K562 (cell line): Measurements from ENCODE around the gene HIF1A. TPM values are rescaled to one million over a fixed set of nuclear protein-coding genes. Genes with fewer than 3 reads are reported as not detected.

ENCODE experiments used
- ATF7 ChIP-seq: fragments of 450-650 bp; IDR thresholded peaks from 2 replicates; pipeline ENCODE4 v1.7.1; 2014; ENCODE audit warnings: mild to moderate bottlenecking, moderate library complexity
- BRD4 ChIP-seq: fragments of 200-600 bp; sonication (generic); IDR thresholded peaks from 2 replicates; pipeline ENCODE4 v1.6.1; 2017; ENCODE audit warnings: inconsistent platforms
- FOXK2 ChIP-seq, 2 experiments: fragments of 450-650 bp; IDR thresholded peaks in 1 of 2; conservative IDR thresholded peaks in 1 of 2; 2 replicates each; pipeline ENCODE4 v1.6.1; 2016; ENCODE audit warnings: low read depth in 2 of 2, mild to moderate bottlenecking in 1 of 2
- GTF2F1 ChIP-seq: IDR thresholded peaks from 2 replicates; pipeline ENCODE4 v1.6.1; 2011; ENCODE audit warnings: low read depth, low read length, improper control_type of control experiment
- KDM2B ChIP-seq: fragments of 250-450 bp; sonication (Bioruptor Pico); IDR thresholded peaks from 2 replicates; pipeline ENCODE4 v1.8.0; 2021; ENCODE audit warnings: mild to moderate bottlenecking, moderate library complexity
- NCOA4 ChIP-seq: fragments of 450-650 bp; IDR thresholded peaks from 2 replicates; pipeline ENCODE4 v1.6.1; 2018; ENCODE audit warnings: mild to moderate bottlenecking; ENCODE audit not compliant: partially characterized antibody
- ZBTB7A ChIP-seq: IDR thresholded peaks from 2 replicates; pipeline ENCODE4 v1.6.1; 2011; ENCODE audit warnings: low read depth, mild to moderate bottlenecking, low read length, moderate library complexity, borderline replicate concordance; ENCODE audit not compliant: control insufficient read depth
- ZNF609 ChIP-seq: sonication (generic); formaldehyde crosslinking; IDR thresholded peaks from 2 replicates; pipeline ENCODE4 v1.8.1; 2023; ENCODE audit warnings: missing genetic modification reagents, mild to moderate bottlenecking, borderline replicate concordance
- ZNF76 ChIP-seq: fragments of 250-450 bp; sonication (Bioruptor Pico); IDR thresholded peaks from 2 replicates; pipeline ENCODE4 v1.4.0; 2020; ENCODE audit warnings: mild to moderate bottlenecking, moderate library complexity, borderline replicate concordance
- ZNF766 ChIP-seq: fragments of 200-800 bp; sonication (Bioruptor generic); conservative IDR thresholded peaks from 2 replicates; pipeline ENCODE4 v1.6.1; 2016; ENCODE audit warnings: missing genetic modification characterization, missing compliant biosample characterization
- polyA plus RNA-seq, 8 experiments: library from polyadenylated mRNA; depleted of rRNA in 4 of 8; stranded (reverse) in 5 of 8; unstranded in 3 of 8; fragments of >200 nt; fragmentation: Nextera tagmentation in 2 of 8; fragmentation: Illumina TruSeq in 1 of 8; extraction: Ambion mirVana in 2 of 8; extraction: Trizol in 1 of 8; gene quantifications; 2 replicates each; pipeline versions ENCODE4 v1.2.1 to v1.2.3, GENCODE V29; 2011 to 2014; ENCODE audit warnings: inconsistent platforms in 1 of 8, missing spikeins in 1 of 8
- total RNA-seq, 7 experiments: library from RNA; depleted of rRNA in 6 of 7; stranded (reverse); fragments of >200 nt in 6 of 7; fragmentation: Illumina TruSeq in 2 of 7; extraction: Trizol in 2 of 7; gene quantifications; 2 replicates each; pipeline versions ENCODE4 v1.2.1 to v1.2.3, GENCODE V29; 2011 to 2021; ENCODE audit warnings: low replicate concordance in 1 of 7

Gene HIF1A
- total and polyA plus RNA-seq, 9 of the 15 experiments (the other 6 are each of a cell fraction or from before 2014, with no cell fraction given) = 5.9 to 35.3 (median 24.2) TPM

DNA sequence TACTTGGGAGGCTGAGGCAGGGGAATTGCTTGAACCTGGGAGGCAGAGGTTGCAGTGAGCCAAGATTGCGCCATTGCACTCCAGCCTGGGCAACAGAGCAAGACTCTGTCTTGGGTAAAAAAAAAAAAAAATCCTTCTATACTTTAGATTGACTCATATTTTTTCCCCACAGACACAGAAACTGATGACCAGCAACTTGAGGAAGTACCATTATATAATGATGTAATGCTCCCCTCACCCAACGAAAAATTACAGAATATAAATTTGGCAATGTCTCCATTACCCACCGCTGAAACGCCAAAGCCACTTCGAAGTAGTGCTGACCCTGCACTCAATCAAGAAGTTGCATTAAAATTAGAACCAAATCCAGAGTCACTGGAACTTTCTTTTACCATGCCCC lies 42.6 kb downstream of the HIF1A start (continued):
- no peak for TF ChIP-seq ZNF609 (CRISPR knock-in tag)
- TF ChIP-seq BRD4 = no peak
- no peak for TF ChIP-seq ZBTB7A
- no peak for TF ChIP-seq ZNF766 (CRISPR knock-in tag)
- no peak for TF ChIP-seq GTF2F1
- no peak for TF ChIP-seq ZNF76 (CRISPR knock-in tag)
- no peak for TF ChIP-seq KDM2B (CRISPR knock-in tag)
- no peak for TF ChIP-seq NCOA4
- TF ChIP-seq ATF7 = no peak
- no peak for TF ChIP-seq FOXK2 (conservative IDR thresholded peaks at IDR 0.05 in 1 of 2, IDR thresholded peaks at IDR 0.05 in 1 of 2; ENCODE audit: low read depth in 2 of 2)
- TF ChIP-seq, all 486 proteins: peak for 0
